WTC11 (cell line): Measurements from ENCODE around the gene BTBD17.

Experiments
- ATF1 ChIP-seq: sonication (generic); formaldehyde crosslinking; IDR thresholded peaks from 2 replicates; pipeline ENCODE4 v1.8.1; 2023; ENCODE audit warnings: mild to moderate bottlenecking, moderate library complexity, missing genetic modification reagents
- CTCF ChIP-seq: fragments of 200-600 bp; IDR thresholded peaks from 2 replicates; pipeline ENCODE4 v1.8.0; 2022; ENCODE audit warnings: antibody characterized with exemption
- FOXJ3 ChIP-seq: sonication (generic); formaldehyde crosslinking; IDR thresholded peaks from 2 replicates; pipeline ENCODE4 v1.9.0; 2021; ENCODE audit warnings: missing genetic modification reagents, mild to moderate bottlenecking, borderline replicate concordance
- HMGXB4 ChIP-seq: sonication (generic); formaldehyde crosslinking; IDR thresholded peaks from 2 replicates; pipeline ENCODE4 v1.8.1; 2023; ENCODE audit warnings: mild to moderate bottlenecking, moderate library complexity, missing genetic modification reagents
- NR1H2 ChIP-seq: sonication (generic); formaldehyde crosslinking; IDR thresholded peaks from 2 replicates; pipeline ENCODE4 v1.9.0; 2021; ENCODE audit warnings: mild to moderate bottlenecking, moderate library complexity, missing genetic modification reagents
- SOX15 ChIP-seq: fragments of 250-450 bp; sonication (Bioruptor Pico); IDR thresholded peaks from 2 replicates; pipeline ENCODE4 v1.9.0; 2021; ENCODE audit warnings: mild to moderate bottlenecking
- ZNF121 ChIP-seq: sonication (generic); formaldehyde crosslinking; IDR thresholded peaks from 2 replicates; pipeline ENCODE4 v1.8.0; 2023; ENCODE audit warnings: missing genetic modification reagents
- TF ChIP-seq, protein P1 (sequence below): sonication (generic); formaldehyde crosslinking; IDR thresholded peaks from 2 replicates; pipeline ENCODE4 v1.8.0; 2023; ENCODE audit warnings: missing genetic modification reagents
- TF ChIP-seq, protein P2 (sequence below): sonication (generic); formaldehyde crosslinking; IDR thresholded peaks from 2 replicates; pipeline ENCODE4 v1.8.1; 2023; ENCODE audit warnings: mild to moderate bottlenecking, missing genetic modification reagents, moderate library complexity

- TF ChIP-seq, protein P1, sequence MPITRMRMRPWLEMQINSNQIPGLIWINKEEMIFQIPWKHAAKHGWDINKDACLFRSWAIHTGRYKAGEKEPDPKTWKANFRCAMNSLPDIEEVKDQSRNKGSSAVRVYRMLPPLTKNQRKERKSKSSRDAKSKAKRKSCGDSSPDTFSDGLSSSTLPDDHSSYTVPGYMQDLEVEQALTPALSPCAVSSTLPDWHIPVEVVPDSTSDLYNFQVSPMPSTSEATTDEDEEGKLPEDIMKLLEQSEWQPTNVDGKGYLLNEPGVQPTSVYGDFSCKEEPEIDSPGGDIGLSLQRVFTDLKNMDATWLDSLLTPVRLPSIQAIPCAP (CRISPR knock-in tag): no peak
- TF ChIP-seq CTCF: no peak
- TF ChIP-seq, protein P2, sequence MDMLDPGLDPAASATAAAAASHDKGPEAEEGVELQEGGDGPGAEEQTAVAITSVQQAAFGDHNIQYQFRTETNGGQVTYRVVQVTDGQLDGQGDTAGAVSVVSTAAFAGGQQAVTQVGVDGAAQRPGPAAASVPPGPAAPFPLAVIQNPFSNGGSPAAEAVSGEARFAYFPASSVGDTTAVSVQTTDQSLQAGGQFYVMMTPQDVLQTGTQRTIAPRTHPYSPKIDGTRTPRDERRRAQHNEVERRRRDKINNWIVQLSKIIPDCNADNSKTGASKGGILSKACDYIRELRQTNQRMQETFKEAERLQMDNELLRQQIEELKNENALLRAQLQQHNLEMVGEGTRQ (CRISPR knock-in tag): no peak
- TF ChIP-seq FOXJ3: no peak
- no peak for TF ChIP-seq HMGXB4 (CRISPR knock-in tag)
- TF ChIP-seq ZNF121: no peak; the same call in 1 of the 2 replicates
- no peak for TF ChIP-seq SOX15 (CRISPR knock-in tag)
- no peak for TF ChIP-seq NR1H2 (CRISPR knock-in tag)
- TF ChIP-seq ATF1 (CRISPR knock-in tag): no peak
These were observed 53.5 kb downstream of the BTBD17 start for GRCh38 chr17:74307984-74308773.
